Measurements from ENCODE around the gene NDUFB3. TPM values are rescaled to one million over a fixed set of nuclear protein-coding genes. Genes with fewer than 3 reads are reported as not detected.

The NDUFB3 gene
- total RNA-seq, 2 experiments from 2014 or later: 134 to 147 TPM

Other genes starting within 250 kb of the NDUFB3 start
- gene CLK1, start 207.3 kb upstream of the NDUFB3 start, total RNA-seq: 100 to 1,000 TPM; 120 to 142 TPM
- 10 to 100 TPM; 42.6 to 47.7 TPM for gene PPIL3, start 182.9 kb upstream of the NDUFB3 start, total RNA-seq
- 10 to 100 TPM; 32.5 to 37.1 TPM for gene NIF3L1, start 182.6 kb upstream of the NDUFB3 start, total RNA-seq
- gene ORC2, start 108.3 kb upstream of the NDUFB3 start, total RNA-seq: 10 to 100 TPM; 49.2 to 52.6 TPM
- 10 to 100 TPM; 31.4 to 32.0 TPM for gene HYCC2, start 330 bp upstream of the NDUFB3 start, total RNA-seq
- 100 to 1,000 TPM in 1 of 2 experiments, 10 to 100 TPM in 1; 98.4 to 106 TPM for gene CFLAR, start 44.2 kb downstream of the NDUFB3 start, total RNA-seq
- gene CASP10, start 111.1 kb downstream of the NDUFB3 start, total RNA-seq: 10 to 100 TPM; 45.0 to 49.6 TPM
- gene CASP8, start 188.5 kb downstream of the NDUFB3 start, total RNA-seq: 10 to 100 TPM; 73.6 to 77.7 TPM

All from activated CD4-positive, alpha-beta T cell treated with anti-CD3 and anti-CD28 coated beads, Interleukin-2, amount 10 ng/mL, durations not matched to agents 7 days and 5 days (primary cell).